ENCODE data around the gene LY6G6D.
A peak's percentile ranks its signal among the peaks of the same experiment; 100 is the strongest.

- peak in 1 of 2 donors; percentile 74 for TF ChIP-seq POLR2A (IDR thresholded peaks at IDR 0.05)
- TF ChIP-seq, protein P1, sequence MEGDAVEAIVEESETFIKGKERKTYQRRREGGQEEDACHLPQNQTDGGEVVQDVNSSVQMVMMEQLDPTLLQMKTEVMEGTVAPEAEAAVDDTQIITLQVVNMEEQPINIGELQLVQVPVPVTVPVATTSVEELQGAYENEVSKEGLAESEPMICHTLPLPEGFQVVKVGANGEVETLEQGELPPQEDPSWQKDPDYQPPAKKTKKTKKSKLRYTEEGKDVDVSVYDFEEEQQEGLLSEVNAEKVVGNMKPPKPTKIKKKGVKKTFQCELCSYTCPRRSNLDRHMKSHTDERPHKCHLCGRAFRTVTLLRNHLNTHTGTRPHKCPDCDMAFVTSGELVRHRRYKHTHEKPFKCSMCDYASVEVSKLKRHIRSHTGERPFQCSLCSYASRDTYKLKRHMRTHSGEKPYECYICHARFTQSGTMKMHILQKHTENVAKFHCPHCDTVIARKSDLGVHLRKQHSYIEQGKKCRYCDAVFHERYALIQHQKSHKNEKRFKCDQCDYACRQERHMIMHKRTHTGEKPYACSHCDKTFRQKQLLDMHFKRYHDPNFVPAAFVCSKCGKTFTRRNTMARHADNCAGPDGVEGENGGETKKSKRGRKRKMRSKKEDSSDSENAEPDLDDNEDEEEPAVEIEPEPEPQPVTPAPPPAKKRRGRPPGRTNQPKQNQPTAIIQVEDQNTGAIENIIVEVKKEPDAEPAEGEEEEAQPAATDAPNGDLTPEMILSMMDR (IDR thresholded peaks at IDR 0.05) = no peak
Measured at GRCh38 chr6:31739639-31740396, 24.7 kb downstream of the LY6G6D start, which contains the start of gene MSH5.
